Spleen (tissue), 11 donors: ENCODE results near the gene GATA2. TPM values are rescaled to one million over a fixed set of nuclear protein-coding genes. Genes with fewer than 3 reads are reported as not detected.

Experiments
- DNase-seq: peaks from one replicate; pipeline ENCODE4 v3.0.0-alpha.2; 2020
- H3K27ac ChIP-seq, 8 donors: fragments of 200-600 bp; sonication (generic) in 7 of 8; 1 replicate in 4 of 8; 2 replicates in 4 of 8; pipeline versions ENCODE4 v1.5.0 to v1.8.0; 2016 to 2021; ENCODE audit warnings: inconsistent platforms in 4 of 8, mild to moderate bottlenecking in 4 of 8, moderate library complexity in 1 of 8
- H3K27me3 ChIP-seq, 7 donors: fragments of 200-600 bp; sonication (generic) in 6 of 7; replicated peaks in 1 of 7; 1 replicate in 4 of 7; 2 replicates in 3 of 7; pipeline versions ENCODE4 v1.5.0 to v1.8.0; 2016 to 2021; ENCODE audit warnings: inconsistent platforms in 3 of 7, mild to moderate bottlenecking in 1 of 7
- H3K36me3 ChIP-seq, 6 donors: fragments of 200-600 bp; sonication (generic) in 5 of 6; 1 replicate in 4 of 6; 2 replicates in 2 of 6; pipeline versions ENCODE4 v1.5.0 to v1.8.0; 2016 to 2021; ENCODE audit warnings: inconsistent platforms in 2 of 6
- H3K4me1 ChIP-seq, 6 donors: fragments of 200-600 bp; sonication (generic) in 5 of 6; 1 replicate in 3 of 6; 2 replicates in 3 of 6; pipeline versions ENCODE4 v1.5.0 to v1.8.0; 2016 to 2021; ENCODE audit warnings: inconsistent platforms in 3 of 6
- H3K4me3 ChIP-seq, 8 donors: fragments of 200-600 bp; sonication (generic) in 7 of 8; 1 replicate in 4 of 8; 2 replicates in 4 of 8; pipeline versions ENCODE4 v1.5.0 to v1.8.0; 2016 to 2021; ENCODE audit warnings: inconsistent platforms in 4 of 8, mild to moderate bottlenecking in 4 of 8, moderate library complexity in 2 of 8
- H3K9me3 ChIP-seq, 8 donors: fragments of 200-600 bp; sonication (generic) in 7 of 8; 1 replicate in 4 of 8; 2 replicates in 4 of 8; pipeline versions ENCODE4 v1.5.0 to v1.8.0; 2016 to 2021; ENCODE audit warnings: inconsistent platforms in 4 of 8
- CTCF ChIP-seq, 11 experiments: fragments of 200-600 bp in 7 of 11; fragments of 450-650 bp in 4 of 11; sonication (generic) in 4 of 11; IDR thresholded peaks in 8 of 11; conservative IDR thresholded peaks in 3 of 11; 1 replicate in 7 of 11; 2 replicates in 4 of 11; pipeline versions ENCODE4 v1.4.0 to v1.8.0; 2016 to 2021; ENCODE audit warnings: antibody characterized with exemption in 11 of 11, inconsistent platforms in 4 of 11, mild to moderate bottlenecking in 1 of 11
- POLR2A ChIP-seq, 3 donors: fragments of 450-650 bp; IDR thresholded peaks; one replicate each; pipeline ENCODE4 v1.5.1; 2017; ENCODE audit warnings: antibody characterized with exemption in 3 of 3, mild to moderate bottlenecking in 1 of 3
- POLR2AphosphoS5 ChIP-seq, 3 donors: sonication (generic); formaldehyde crosslinking; IDR thresholded peaks; one replicate each; pipeline ENCODE4 v1.5.1; 2017; ENCODE audit warnings: antibody characterized with exemption in 3 of 3
- WGBS, 5 donors: extraction: QIAGEN DNeasy Blood & Tissue Kit in 3 of 5; methylation state at CpG; one replicate each; pipeline versions ENCODE4 v1.1.5 to v1.1.7; 2013 to 2018; 5-methylcytosine and 5-hydroxymethylcytosine counted together
- intact Hi-C: fragments of 100-400 bp; cut with DNase I; formaldehyde crosslinking; loops from one replicate; pipeline ENCODE4 v1.15.0; 2023; ENCODE audit warnings: low total_unique reads
- polyA plus RNA-seq, 3 donors: library from polyadenylated mRNA; stranded (reverse); fragments of 200-250 nt; gene quantifications; one replicate each; pipeline ENCODE4 v1.2.1, GENCODE V29; 2013
- total RNA-seq, 7 donors: library from RNA; depleted of rRNA in 3 of 7; stranded (reverse); fragments of >200 nt in 3 of 7; fragmentation: NEBNext Ultra II Directional in 4 of 7; extraction: Animal tissue kit (Norgen Biotek cat#: 25700) in 4 of 7; gene quantifications; one replicate each; pipeline versions ENCODE4 v1.1.0 to v1.2.1, GENCODE V29; 2016 to 2021
- donor health status: healthy with polysubstance abuse.
- donor health status: DM: no; HTN: no; CAD: no; lungs with moderate emphysema.
- donor health status: DM: no; HTN: no; CAD: no.
- donor health status: Bipolar disorder and iron deficiency.
- donor health status: healthy.
- donor health status: DM: no; HTN: no; CAD: no.
- donor health status: DM: yes; HTN: yes; CAD: no.

Gene GATA2
- total and polyA plus RNA-seq, 10 donors: 2.2 to 28.6 (median 17.0) TPM

- 84 to 93% (median 92%) methylated on average over 5 to 6 of the region's 6 CpGs for WGBS, 5 donors
- no peak for DNase-seq
- TF ChIP-seq CTCF (IDR thresholded peaks at IDR 0.05 in 8 of 11, conservative IDR thresholded peaks at IDR 0.05 in 3 of 11): no peak
- no peak for TF ChIP-seq POLR2AphosphoS5 (IDR thresholded peaks at IDR 0.05)
- TF ChIP-seq POLR2A (IDR thresholded peaks at IDR 0.05): no peak
- Histone ChIP-seq H3K36me3 (no peaks in the 10 kb centered on the region), H3K27ac (no peak overlapping the region), H3K27me3 (peaks cover 3 to 78% (median 19%) of the 10 kb centered on the region in 7 donors), H3K4me1 (peaks cover 0 to 15% (median 11%) of the 10 kb centered on the region in 6 donors), H3K4me3 (no peak overlapping the region), H3K9me3 (no peaks in the 10 kb centered on the region)
- intact Hi-C loops: no loop called here
These were observed 57.9 kb downstream of the GATA2 start for GRCh38 chr3:128435058-128435457.

DNA sequence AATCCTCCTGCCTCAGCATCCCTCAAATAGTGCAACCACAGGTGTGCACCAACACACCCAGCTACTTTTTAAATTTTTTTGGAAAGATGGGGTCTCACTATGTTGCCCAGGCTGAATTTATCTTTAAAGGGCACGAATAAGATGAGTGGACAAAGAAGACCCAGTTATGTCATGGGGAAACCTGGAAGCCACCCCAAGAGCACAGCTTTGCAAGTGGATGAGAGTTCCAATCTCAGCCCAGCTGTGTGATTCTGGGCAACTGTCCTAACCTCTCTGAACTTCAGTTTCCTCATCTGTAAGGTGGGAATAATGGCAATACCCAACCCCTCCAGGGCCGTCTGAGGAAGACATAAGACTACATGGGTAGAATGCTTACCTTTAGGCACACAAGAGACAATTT lies 58.5 kb downstream of the GATA2 start:
- peaks cover 3 to 82% (median 19%) of the 10 kb centered on the region in 7 donors for H3K27me3 ChIP-seq
- H3K4me3 ChIP-seq: no peak overlapping the region
- H3K4me1 ChIP-seq: peaks cover 0 to 15% (median 11%) of the 10 kb centered on the region in 6 donors
- no peak for TF ChIP-seq POLR2AphosphoS5 (IDR thresholded peaks at IDR 0.05)
- no peak for TF ChIP-seq CTCF (IDR thresholded peaks at IDR 0.05 in 8 of 11, conservative IDR thresholded peaks at IDR 0.05 in 3 of 11)
- TF ChIP-seq POLR2A (IDR thresholded peaks at IDR 0.05): no peak
- intact Hi-C loops: no loop called here
- H3K27ac ChIP-seq: no peak overlapping the region
- H3K9me3 ChIP-seq: no peaks in the 10 kb centered on the region
- no peak for DNase-seq
- H3K36me3 ChIP-seq: no peaks in the 10 kb centered on the region
- WGBS, 5 donors: 76 to 91% (median 86%) methylated on average over 2 of the region's 2 CpGs

DNA sequence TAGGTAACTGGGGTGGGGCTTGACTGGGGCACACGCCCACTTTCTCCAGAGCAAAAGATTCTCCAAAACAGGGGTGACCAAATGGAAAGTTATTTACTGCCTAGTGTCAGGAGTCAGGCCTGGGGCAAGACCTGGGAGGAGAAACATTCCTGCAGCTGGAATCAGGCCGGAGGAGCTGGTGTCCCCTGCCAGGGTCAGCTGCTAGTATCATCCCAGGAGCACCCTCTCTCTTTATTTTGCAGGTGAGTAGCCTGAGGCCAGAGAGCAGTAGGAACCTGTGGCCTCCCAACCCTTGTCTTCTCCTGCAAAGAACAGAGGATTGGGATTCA lies 59.2 kb downstream of the GATA2 start:
- no peaks in the 10 kb centered on the region for H3K36me3 ChIP-seq

More for the DNA sequence above, 59.2 kb downstream of the GATA2 start:
- TF ChIP-seq POLR2AphosphoS5 (IDR thresholded peaks at IDR 0.05) (no peak), CTCF (IDR thresholded peaks at IDR 0.05 in 8 of 11, conservative IDR thresholded peaks at IDR 0.05 in 3 of 11) (no peak), POLR2A (IDR thresholded peaks at IDR 0.05) (no peak)
- Histone ChIP-seq H3K27ac (no peak overlapping the region), H3K27me3 (peaks cover 3 to 82% (median 19%) of the 10 kb centered on the region in 7 donors), H3K4me3 (no peak overlapping the region), H3K9me3 (no peaks in the 10 kb centered on the region), H3K4me1 (peaks cover 0 to 15% (median 11%) of the 10 kb centered on the region in 6 donors)
- 43 to 94% (median 67%) methylated on average over 2 of the region's 2 CpGs for WGBS, 5 donors
- intact Hi-C loops: no loop called here
- no peak for DNase-seq
